NOMO-1 treated with DMSO at 0.1 percent for 48 hours (cell line): ENCODE data around the gene AKAP1.
A peak's percentile ranks its signal among the peaks of the same experiment; 100 is the strongest.

Experiments used
- DNase-seq: peaks from one replicate; lab custom pipeline; 2025; ENCODE audit not compliant: unreplicated experiment; lab: John Stamatoyannopoulos, UW

Gene AKAP1

DNA sequence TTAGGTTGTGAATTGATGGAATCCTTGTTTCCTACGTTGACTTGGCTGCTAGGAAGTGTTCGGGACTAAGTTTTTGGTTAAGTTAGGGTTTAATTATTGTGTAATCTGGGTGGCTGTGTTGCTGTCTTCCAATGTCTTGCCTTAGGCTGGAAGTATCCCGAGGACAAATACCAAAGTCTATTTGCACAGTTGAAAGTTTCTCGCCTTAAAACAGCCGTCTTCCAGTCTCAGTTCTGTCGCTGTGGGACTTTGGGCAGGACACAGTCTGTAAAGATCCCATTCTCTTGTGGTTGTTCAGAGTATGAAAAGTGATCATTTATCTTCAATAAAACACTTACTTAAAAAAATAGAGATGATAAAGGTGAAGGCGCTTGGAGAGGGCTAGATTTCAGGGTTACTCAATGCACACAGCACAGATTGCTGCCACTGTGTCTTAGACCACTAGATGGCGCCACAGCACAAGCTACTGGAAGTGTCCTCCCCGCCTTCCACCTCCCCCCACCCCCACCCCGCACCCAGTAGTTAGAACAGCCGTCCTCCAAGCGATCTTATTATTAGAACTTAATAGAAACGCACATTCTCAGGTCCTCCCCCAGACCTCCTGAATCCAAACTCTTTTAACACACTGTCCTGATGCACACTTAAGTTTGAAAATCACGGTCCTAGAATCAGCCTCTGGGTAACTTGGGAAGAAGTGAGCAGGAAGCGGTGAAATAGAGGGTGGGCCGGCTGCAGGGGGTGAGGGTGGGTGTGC lies 45.8 kb downstream of the AKAP1 start:
- DNase-seq: peak; percentile 42

DNA sequence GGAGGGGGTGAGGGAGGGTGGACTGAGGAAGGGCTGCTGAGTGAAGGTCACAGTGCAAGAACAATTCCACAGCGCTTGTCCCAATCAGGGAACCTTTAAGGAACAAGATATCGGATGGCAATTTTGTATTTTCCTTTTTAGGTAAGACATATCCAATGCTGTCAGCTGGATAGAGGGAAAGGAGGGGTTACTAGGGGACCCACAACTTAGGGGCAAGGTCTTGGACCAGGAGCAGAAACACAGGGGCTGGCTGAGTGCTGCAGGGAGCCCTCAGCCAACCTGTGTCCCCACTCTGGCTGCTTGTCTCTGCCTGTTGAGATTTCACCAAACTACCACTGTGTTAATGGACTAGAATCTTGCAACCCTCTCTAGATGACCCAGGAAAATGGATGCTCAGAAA lies 47.6 kb downstream of the AKAP1 start:
- no peak for DNase-seq

DNA sequence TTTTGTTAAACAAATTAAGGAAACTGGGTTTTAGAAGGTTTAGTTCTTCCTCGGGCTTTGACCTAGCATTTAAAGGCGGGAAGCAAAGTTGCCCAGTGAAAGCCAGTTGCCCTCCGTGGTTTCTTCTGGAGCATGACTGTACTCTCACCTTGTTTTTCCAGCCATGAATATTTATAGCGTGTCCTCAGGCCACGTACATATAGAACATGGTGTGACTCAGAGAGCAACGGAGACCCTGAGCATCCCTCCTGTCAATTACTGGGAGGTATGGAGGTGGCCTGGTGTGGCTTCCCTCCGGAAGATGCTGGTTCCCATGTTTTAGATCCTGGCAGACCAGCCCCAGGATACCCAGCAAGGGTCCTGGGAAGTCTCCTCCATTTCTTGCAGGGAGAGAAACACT lies 48.4 kb downstream of the AKAP1 start:
- DNase-seq: no peak

DNA sequence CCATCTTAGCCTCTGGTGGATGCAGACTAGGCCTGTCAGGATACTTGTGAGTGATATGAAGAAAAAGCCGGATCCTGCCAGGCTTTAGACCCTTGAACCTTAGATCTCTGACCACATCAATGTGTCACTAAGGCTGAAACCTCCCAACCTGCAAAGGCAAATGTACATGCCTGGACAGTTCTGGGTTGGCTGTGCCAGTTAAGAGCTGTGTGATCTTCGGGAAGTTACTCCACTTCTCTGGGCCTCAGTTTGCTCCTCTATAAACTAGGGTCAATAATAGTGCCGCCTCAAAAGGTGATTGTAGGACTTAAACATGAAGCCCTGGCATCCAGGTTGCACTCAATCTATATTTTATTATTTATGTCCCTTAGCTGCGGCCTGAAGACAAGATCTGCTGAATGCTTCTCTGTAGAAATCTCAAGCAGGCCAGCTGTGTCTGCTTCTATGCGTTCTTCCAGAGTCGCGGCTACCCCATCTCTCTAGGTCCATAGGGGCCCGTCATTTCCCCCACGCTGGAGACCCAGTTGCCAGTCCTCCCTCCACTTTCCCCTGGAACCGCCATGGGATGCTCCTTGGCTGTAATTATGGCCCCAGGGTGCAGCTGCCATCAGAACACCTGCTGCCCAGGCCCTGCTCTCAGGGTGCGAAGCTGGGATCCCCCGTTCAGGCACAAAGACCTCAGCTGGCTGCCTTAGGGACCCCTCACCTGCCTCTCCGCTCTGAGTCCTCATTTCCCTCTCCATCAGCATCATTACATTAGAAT lies 50.2 kb downstream of the AKAP1 start:
- no peak for DNase-seq

DNA sequence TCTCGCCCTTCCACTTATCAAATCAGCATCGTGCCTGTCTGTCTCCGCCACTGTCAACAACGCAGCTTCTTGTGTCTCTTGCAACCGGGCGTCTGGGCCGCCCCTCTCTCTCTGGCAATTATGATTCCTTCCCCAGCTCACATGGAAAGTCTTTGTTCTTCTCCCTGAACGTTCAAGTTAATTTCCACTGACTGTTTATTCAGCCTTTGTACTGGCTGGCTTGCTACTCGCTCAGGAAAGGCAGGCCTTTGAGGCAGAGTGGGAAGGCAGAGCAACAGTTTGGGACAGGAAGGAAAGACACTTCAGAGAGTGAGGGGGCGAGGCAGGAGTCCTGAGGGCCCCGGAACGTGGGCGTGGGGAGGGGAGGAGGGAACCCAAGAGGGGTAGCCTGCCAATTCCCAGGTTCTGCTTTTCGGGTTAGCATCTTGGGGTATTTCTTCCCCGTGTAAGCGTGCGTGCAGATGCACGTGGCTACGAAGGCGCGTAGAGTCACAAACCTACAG lies 50.8 kb downstream of the AKAP1 start:
- DNase-seq: no peak

DNA sequence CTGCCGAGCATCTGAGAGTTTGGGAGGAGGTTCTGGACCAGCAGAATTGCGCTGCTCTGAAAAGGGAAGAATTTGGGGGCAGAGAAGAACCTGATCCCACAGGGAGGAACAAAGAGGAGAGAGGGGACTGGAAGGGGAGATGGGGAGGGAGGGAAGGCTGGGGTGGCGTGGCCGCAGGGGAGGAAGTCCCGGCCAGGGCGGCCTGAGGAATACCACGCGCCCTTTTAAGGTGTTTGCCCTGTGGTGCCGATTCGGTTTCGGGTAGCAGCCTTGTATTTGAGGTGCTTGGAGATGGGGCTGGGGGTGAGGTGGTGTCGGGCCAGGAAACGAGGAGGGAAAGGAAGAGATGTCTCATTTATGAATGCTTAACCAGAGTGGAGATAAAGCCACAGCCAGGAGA lies 51.3 kb downstream of the AKAP1 start:
- no peak for DNase-seq

DNA sequence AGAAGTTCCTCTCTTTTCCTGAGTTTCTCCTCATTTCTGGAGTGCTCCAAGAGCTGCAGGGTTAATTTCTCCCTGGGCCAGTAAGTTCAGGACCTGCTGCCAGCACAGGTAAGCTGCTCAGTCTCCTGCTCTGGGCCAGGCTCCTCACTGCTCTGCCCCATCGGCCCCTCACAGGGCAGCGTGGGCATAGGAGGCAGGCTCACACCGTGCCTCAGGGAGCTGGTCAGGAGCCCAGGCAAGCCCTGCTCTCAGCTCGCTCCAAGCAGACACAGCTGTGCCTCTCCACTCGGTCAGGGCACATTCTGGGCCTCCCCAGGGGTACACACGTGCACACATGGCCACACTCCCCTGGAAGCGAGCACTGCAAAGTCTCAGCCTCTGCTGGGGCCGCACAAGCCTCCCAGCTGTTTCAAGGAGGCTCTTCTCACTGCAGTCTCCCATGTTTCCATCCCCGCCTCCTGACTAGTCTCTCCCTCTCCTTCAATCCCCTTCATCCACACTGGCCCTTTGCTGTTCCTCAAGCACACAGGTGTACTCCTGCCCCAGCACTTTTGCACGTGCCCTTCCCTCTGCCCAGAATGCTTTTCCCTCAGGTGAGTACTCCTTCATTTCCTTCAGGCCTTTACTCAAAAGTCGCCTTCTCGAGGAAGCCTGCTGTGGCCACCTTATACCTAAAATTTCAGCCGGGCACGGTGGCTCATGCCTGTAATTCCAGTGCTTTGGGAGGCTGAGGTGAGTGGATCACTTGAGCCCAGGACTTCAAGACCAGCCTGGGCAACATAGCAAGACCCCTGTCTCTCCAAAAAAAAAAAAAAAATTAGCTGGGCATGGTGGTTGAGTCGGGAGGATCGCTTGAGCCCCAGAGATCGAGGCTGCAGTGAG lies 53.2 kb downstream of the AKAP1 start:
- no peak for DNase-seq

DNA sequence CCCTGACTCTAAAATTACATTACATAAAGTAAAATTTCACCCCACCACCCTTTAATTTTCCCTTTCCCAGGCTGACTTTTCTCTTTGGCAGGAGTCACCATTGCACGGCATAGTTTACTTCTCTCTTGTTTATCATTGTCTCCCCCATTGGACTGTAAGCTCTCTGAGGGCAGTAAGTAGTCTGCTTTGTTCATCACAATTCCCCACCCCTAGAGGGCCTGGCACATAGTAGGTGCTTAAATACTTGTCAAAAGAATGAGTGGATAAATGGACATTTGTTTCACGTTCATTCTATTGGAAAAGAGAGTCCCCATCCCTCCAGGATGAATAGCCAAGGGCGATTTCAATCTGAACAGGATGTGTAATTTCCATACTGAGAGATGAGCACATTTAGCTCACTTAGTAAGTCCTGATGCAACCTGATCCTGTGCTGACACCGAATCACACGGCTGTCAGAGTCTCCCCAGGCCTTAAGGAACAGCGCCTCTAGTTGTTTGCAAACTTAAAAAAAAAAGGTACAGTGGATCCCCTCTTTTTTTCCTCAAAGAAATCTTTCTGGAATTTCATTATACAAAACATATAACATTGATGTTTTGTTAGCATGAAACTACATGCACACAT lies 54.0 kb downstream of the AKAP1 start:
- no peak for DNase-seq

DNA sequence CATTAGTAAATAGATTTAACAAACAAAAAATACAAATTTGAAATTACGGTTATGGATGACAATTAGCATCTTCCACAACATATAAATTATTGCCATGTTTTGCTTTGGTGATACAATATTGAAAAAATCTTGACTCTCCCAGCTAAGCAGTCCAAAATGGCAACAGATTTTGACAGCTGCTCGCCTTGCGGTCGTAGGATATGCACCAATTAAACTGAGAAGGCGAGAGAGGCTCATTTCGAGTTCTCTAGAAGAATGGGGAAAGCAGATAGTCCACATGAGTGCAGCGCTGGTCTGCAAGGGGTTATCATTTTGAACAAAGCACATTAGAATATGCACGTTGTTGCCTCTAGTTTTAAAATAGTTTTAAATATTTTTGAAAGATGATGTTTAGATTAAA lies 55.3 kb downstream of the AKAP1 start:
- no peak for DNase-seq

DNA sequence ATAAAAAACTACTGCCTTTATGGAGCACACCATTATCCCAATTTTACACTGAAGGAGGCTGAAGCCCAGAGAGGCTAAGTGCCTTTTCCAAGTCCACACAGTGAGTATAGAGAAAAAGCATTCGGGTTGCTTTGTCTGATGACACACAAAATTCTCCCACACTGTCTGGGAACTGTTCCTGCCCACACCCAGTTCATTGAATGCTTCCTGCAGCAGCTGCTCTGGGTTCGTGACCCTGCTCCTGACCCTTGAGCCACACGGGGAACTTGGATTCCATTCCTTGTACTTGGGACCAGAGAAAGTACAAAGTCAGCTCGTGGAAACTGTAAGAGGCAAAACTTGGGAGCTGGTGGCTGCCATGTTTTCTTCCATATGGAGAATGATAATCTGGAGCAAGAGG lies 57.9 kb downstream of the AKAP1 start:
- DNase-seq: no peak

DNA sequence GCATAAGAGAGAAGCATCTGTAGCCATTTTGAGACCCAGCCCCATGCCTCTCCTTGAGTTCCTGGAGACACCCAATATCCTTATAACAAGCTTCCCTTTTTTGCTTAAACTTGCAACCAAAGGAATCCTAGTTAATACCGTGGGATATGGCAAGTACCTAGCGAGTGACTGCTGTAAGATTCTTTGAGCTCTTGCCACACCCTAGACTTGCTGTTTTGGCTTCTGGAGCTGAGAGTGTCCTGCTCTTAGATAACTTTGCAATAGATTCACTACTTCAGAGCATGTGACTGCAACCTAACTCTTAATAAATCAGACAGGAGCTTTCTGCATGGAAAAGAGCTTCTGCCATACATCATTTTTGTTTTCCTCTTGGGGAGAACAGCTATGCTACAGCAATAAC lies 58.3 kb downstream of the AKAP1 start:
- no peak for DNase-seq

DNA sequence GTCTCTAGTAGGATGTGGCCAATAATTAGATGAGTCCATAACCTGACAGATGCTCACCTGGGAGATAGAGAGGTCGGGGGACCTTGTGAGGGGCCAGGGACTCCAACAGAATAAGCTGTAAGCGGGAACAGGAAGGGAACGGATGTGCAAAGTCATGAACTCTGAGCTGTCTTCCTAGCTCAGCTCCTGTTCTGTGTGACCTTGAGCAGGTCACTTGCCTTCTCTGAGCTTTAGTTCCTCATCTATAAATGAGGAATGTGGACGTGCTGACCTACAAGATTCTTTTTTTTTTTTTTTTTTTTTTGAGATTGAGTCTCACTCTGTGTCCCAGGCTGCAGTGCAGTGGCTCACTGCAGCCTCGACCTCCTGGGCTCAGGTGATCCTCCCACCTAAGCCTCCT lies 58.9 kb downstream of the AKAP1 start:
- DNase-seq: no peak

DNA sequence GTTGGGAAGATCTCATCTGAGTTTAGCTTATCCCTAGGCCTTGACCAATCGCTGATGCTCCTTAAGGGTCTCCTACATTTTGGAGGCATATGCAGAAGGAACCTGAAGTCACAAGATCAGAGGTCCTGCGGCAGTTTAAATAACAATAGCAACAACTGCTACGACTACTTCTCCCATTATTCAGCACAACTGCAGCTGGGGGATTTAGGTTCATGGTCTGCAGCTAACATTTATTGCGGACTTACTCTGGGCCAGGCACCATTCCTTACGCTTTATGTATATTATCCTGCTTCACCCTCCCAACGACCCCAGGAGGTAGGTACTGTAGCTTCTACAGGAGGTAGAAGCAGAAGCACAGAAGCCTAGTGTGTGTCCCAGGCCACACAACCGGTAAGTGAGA lies 59.5 kb downstream of the AKAP1 start:
- no peak for DNase-seq

DNA sequence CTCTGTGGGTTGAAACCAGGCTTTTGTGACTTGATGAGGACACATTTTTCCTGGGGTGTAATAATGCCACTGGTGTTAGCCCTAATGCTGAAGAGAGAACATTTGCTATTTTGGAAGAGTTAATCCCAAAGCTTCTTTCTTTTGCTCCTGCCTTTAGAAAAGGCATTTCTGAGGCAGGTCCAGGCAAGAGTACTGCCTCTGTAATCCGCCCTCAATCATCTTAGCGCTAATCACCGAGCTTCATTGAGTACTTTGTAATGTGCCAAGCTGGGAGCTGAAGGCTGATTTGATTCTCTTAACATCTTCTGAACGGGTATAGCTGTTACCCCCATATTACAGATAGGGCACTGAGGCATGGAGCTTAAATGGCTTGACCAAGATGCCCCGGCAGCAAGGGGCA lies 60.3 kb downstream of the AKAP1 start:
- no peak for DNase-seq

DNA sequence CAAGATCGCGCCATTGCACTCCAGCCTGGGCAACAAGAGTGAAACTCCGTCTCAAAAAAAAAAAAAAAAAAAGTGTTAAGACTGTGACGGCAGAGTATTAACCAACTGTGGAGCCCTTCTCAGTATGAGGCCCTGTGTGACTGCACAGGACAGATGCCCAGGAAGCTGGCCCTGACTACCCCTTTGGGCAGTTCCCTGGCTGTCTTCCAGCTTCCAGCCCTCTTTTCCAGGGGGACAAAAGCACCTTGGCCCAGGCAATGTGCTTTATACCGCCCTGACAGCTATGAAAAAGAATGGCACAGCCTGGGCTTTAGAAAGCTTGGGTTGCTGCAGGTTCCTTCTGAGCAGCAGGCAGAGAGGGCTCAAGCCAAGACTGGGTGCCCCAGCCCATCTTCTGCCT lies 61.2 kb downstream of the AKAP1 start:
- no peak for DNase-seq

DNA sequence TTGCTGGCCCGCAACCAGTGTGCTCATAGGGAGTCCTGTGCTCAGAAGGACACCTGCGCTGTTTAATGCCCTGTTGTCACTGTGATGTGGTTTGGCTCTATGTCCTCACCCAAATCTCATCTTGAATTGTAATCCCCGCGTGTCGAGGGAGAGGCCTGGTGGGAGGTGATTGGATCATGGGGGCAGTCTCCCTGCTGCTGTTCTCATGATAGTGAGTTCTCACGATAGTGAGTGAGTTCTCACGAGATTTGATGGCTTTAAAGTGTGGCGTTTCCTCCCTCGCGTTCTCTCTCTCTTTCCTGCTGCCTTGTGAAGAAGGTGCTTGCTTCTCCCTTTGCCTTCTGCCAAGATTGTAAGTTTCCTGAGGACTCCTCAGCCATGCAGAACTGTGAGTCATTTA lies 66.8 kb downstream of the AKAP1 start:
- no peak for DNase-seq

DNA sequence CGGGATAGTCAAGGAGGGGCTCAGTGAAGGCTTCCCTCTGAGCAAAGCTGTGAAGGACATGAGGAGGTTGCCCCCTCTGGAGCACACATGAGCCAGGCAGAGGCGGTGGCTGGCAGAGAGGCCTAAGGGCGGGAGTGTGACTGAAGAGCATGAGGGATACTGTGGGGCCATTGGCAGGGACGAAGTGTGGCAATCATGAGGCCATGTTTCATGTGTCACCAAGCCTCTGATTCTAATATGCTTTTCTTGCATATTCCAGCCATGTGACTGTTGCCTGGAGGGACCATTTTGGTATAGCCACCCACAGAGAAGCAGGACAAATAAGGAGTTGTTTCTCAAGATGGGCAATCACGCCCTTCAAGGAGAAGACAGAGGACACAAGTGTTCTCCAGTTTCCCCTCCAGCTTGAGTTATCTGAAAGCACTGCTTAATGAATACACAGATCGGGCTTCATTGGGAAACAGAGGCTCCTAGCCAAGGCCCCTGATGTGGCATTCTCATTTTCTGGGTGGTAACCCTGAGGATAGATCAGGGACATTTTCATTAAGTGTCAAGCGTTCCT lies 68.0 kb downstream of the AKAP1 start:
- DNase-seq: no peak

DNA sequence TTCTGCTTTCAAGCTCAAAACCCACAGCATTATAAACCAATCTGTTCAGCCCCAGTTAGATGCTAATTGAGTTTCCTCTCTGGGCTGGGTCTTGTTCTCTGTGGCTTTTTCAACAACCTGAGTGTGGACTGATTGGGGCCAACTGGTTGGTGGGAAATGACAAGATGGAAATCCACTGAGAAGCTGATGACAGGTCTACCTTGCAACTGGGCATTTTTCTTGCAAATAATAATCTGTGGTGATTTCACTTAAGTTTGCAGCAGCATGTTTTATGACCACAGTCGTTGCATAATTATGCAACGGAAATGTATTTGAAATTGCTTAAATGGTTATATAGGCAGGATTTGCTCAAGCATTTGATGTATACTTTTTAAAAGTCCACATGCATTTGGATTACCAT lies 69.9 kb downstream of the AKAP1 start:
- peak; percentile 89 for DNase-seq

DNA sequence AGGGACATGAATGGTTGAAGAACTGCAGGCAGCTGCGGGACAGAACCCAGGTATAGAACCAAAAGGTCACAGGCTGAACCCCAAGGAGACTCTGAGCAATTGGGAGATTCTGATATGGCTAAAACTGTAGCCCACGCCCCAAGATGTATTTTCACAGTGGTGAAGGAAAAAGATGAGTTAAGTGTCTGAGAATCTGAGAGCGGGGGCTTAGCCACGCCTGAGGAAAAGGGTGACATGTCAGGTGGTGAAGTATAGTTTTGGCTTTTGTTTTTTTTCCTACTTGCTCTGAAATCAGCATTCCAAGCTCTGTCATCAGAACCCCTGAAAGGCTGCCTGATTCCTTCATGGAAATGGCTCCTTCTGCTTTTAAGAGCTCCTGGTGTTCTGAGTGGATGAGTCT lies 73.3 kb downstream of the AKAP1 start:
- no peak for DNase-seq

DNA sequence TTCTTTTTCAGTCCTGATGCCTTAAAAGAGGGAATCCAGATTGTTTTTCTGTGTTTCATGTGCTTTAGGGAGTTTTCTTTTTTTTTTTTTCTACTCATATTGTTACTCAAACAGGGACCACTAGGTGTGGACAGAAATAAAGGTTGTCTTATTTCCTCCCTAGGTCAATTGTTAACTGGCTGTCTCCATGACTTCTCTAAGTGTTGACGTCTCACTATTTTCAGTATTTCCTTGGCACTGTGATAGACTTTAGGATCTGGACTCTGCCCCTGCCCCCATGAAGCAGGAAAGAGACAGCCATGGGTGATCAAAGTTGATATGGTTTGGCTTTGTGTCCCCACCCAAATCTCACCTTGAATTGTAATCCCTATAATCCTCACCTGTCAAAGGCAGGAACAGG lies 73.7 kb downstream of the AKAP1 start:
- no peak for DNase-seq

DNA sequence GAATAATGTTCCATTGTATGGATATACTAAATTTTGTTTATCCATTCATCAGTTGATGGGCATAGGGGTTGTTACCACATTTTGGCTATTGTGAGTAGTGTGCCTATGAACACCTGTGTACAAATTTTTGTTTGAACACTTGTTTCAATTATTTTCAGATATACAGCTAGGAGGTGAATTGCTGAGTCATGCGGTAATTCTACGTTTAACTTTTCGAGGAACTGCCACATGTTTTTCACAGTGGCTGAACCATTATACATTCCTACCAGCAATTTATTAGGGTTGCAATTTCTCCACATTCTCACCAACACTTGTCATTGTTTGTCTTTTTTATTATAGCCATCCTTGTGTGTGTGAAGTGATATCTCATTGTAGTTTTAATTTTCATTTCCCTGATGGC lies 75.6 kb downstream of the AKAP1 start:
- no peak for DNase-seq
